Stimulated activated CD4-positive, alpha-beta T cell treated with anti-CD3 and anti-CD28 coated beads, Interleukin-15, amount 100 ng/mL, for 1 hour (primary cell): ENCODE data around the gene PCNX4.

Source experiments
- DNase-seq, 2 donors: peaks; one replicate each; pipeline ENCODE4 v3.0.0-alpha.2; 2020; ENCODE audit warnings: low read depth in 1 of 2, low spot score in 1 of 2

PCNX4 gene

GRCh38 chr14:60204843-60205774 lies 113.4 kb downstream of the PCNX4 start:
- DNase-seq = no peak

GRCh38 chr14:60206249-60206670 lies 114.5 kb downstream of the PCNX4 start:
- no peak for DNase-seq

DNA sequence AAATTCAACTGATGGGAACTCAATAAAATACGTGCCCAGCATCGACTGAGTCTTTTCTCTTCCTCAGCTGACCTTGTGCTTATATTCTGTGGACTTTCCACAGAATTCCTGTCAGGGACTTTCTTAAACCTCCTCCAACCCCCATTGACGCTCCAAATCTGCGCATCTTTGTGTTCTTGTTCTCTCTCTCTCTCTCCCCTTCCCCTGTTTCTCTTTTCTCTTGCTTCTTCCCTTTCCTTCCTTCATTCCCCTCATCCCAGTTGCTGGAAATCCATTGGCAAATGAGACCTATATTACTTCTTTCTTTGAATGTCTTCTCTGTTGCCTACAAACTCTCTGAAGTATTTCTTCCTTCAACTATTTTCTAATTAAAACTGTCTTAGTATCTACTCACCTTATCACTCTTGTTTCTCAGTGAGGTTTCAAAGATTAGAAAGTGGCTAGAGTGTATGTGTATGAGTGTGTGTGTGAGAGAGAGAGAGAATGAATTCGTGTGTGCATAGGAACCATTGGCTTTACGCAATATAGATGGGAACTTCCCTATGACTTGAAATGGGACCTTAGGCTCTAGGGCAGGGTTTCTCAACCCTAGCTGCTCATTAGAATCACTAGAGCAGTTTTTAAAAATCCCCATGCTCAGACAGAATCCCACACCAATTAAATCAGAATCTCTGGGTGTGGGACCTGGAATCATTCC lies 115.3 kb downstream of the PCNX4 start:
- no peak for DNase-seq

GRCh38 chr14:60210703-60211102 lies 119.0 kb downstream of the PCNX4 start:
- no peak for DNase-seq

GRCh38 chr14:60211153-60211552 lies 119.4 kb downstream of the PCNX4 start:
- no peak for DNase-seq

GRCh38 chr14:60212503-60213371 lies 121.0 kb downstream of the PCNX4 start:
- DNase-seq = no peak

GRCh38 chr14:60214003-60214402 lies 122.3 kb downstream of the PCNX4 start:
- DNase-seq = no peak

DNA sequence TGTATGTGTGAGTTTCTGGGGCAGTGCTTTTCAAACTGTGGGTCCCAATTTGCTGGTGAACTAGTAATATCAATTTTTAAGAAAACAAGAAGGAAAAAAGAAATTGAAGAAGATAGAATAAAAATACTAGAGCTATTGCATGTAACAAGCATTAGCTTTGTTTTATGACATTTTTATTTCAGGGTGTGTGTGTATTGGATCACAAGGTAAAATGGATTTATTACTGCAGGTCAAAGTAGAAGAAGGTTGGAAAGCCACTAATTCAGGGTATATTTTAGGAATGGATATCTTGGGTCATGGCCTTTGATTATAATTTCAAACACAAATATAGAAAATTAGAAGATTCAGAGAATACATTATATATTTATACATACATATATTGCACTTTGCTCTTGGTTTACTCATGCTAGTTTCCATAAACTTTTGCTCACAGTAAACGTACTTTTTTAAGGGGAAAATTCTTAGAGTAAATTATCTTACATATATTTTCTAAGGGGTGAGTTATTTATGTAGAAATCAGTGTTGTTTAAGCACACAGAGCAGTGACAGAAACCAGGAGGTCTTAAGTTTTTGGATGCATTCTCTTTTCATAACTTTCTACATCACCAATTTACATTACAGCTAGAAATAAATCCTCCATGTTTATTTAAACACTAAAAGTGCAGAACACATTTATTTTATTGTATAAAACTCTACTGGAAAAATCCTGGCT lies 122.8 kb downstream of the PCNX4 start:
- DNase-seq = no peak

DNA sequence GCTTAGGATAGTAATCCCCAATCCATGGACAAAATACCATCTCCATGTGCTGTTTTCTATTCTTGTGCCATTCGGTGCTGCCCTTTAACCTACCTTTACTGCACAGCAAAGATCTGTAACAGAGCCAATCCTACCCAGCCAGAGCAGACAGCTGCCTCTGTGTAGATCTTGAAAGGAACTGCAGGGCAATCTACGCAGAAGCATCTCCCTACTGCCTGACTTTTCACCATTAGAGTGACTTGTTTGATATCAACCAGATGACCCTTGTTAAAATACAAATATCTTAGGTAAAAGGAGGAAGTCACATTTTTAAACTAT lies 123.4 kb downstream of the PCNX4 start:
- DNase-seq = no peak

GRCh38 chr14:60215520-60216420 lies 124.0 kb downstream of the PCNX4 start:
- DNase-seq = no peak

GRCh38 chr14:60217713-60218112 lies 126.0 kb downstream of the PCNX4 start:
- DNase-seq = no peak
